Gastrocnemius medialis (tissue), 4 donors: ENCODE measurements around the gene FLT3. TPM values are rescaled to one million over a fixed set of nuclear protein-coding genes. Genes with fewer than 3 reads are reported as not detected.

Experiments
- total RNA-seq, 4 donors: library from RNA; depleted of rRNA; stranded (reverse); fragments of >200 nt; gene quantifications; one replicate each; pipeline versions ENCODE4 v1.1.0 to v1.2.3, GENCODE V29; 2016

Gene FLT3
- total RNA-seq, 4 donors from 2014 or later: 0.22 to 0.92 (median 0.37) TPM

Other genes starting within 250 kb of the FLT3 start
- gene PDX1, start 180.6 kb downstream of the FLT3 start, total RNA-seq: not detected
- gene CDX2, start 131.3 kb downstream of the FLT3 start, total RNA-seq: under 1 TPM in 1 of 4 donors, not detected in 3; 0.56 TPM
- gene URAD, start 111.9 kb downstream of the FLT3 start, total RNA-seq: not detected
- 10 to 100 TPM in 2 of 4 donors, 1 to 10 TPM in 2; 5.5 to 14.7 (median 9.4) TPM for gene PAN3, start 38.0 kb upstream of the FLT3 start, total RNA-seq